HFFc6 (cell line): ENCODE measurements around the gene CDC7. TPM values are rescaled to one million over a fixed set of nuclear protein-coding genes. Genes with fewer than 3 reads are reported as not detected.
A peak's percentile ranks its signal among the peaks of the same experiment; 100 is the strongest.

Experiments used
- DNase-seq: peaks from one replicate; pipeline ENCODE4 v3.0.0-alpha.2; 2018
- H3K27ac Mint-ChIP-seq: 2 replicates; pipeline ENCODE4 v1.8.0; 2020; ENCODE audit warnings: mild to moderate bottlenecking, mixed read lengths
- H3K27me3 Mint-ChIP-seq: 2 replicates; pipeline ENCODE4 v1.8.0; 2021; ENCODE audit warnings: mild to moderate bottlenecking, moderate library complexity, mixed read lengths; ENCODE audit not compliant: insufficient read depth
- H3K36me3 Mint-ChIP-seq: 2 replicates; pipeline ENCODE4 v1.8.0; 2021; ENCODE audit warnings: low read depth, mixed read lengths
- H3K4me1 Mint-ChIP-seq: 2 replicates; pipeline ENCODE4 v1.8.0; 2020; ENCODE audit warnings: low read depth, mixed read lengths
- H3K4me3 Mint-ChIP-seq: 2 replicates; pipeline ENCODE4 v1.8.0; 2020; ENCODE audit warnings: mild to moderate bottlenecking, moderate library complexity, mixed read lengths
- H3K9me3 Mint-ChIP-seq: 2 replicates; pipeline ENCODE4 v1.8.0; 2020; ENCODE audit warnings: mild to moderate bottlenecking, mixed read lengths
- CTCF ChIP-seq: fragments of 200-600 bp; sonication (generic); IDR thresholded peaks from 2 replicates; pipeline ENCODE4 v1.5.0; 2021; ENCODE audit warnings: antibody characterized with exemption, mild to moderate bottlenecking
- total RNA-seq, 6 experiments: library from RNA; stranded (reverse); fragmentation: NEBNext Ultra II Directional; extraction: Animal tissue kit (Norgen Biotek cat#: 25700); gene quantifications; 2 replicates in 1 of 6; 3 replicates in 5 of 6; pipeline ENCODE4 v1.2.3, GENCODE V29; 2021

Gene CDC7
- total RNA-seq, 6 experiments from 2014 or later: 3.6 to 8.7 (median 7.5) TPM

- no peaks in the 10 kb centered on the region for H3K9me3 Mint-ChIP-seq
Measured at GRCh38 chr1:91557826-91558225, 57.2 kb downstream of the CDC7 start.

GRCh38 chr1:91559046-91559750 is 58.5 kb downstream of the CDC7 start:
- Mint-ChIP-seq H3K36me3 (peaks cover 5% of the 10 kb centered on the region; the same call in 1 of the 2 replicates), H3K27me3 (no peaks in the 10 kb centered on the region), H3K9me3 (no peaks in the 10 kb centered on the region; the same call in 1 of the 2 replicates), H3K4me1 (peaks cover 36% of the 10 kb centered on the region), H3K4me3 (no peak overlapping the region), H3K27ac (no peak overlapping the region)
- no peak for DNase-seq
- no peak for TF ChIP-seq CTCF

More at GRCh38 chr1:91557826-91558225, 57.2 kb downstream of the CDC7 start:
- no peak for DNase-seq
- no peak overlapping the region for H3K4me3 Mint-ChIP-seq
- no peaks in the 10 kb centered on the region for H3K27me3 Mint-ChIP-seq
- TF ChIP-seq CTCF: no peak
- no peak overlapping the region; the same call in 1 of the 2 replicates for H3K27ac Mint-ChIP-seq
- peaks cover 49% of the 10 kb centered on the region for H3K4me1 Mint-ChIP-seq
- no peaks in the 10 kb centered on the region for H3K36me3 Mint-ChIP-seq

- Mint-ChIP-seq H3K27me3 (no peaks in the 10 kb centered on the region), H3K27ac (no peak overlapping the region), H3K9me3 (no peaks in the 10 kb centered on the region; the same call in 1 of the 2 replicates), H3K4me3 (no peak overlapping the region), H3K4me1 (peaks cover 36% of the 10 kb centered on the region), H3K36me3 (peaks cover 9% of the 10 kb centered on the region; the same call in 1 of the 2 replicates)
- no peak for DNase-seq
- no peak for TF ChIP-seq CTCF
Measured at GRCh38 chr1:91559838-91560565, 59.4 kb downstream of the CDC7 start.

- Mint-ChIP-seq H3K4me1 (peaks cover 27% of the 10 kb centered on the region), H3K4me3 (no peak overlapping the region), H3K9me3 (no peaks in the 10 kb centered on the region; the same call in 1 of the 2 replicates), H3K27ac (no peak overlapping the region; the same call in 1 of the 2 replicates), H3K36me3 (peaks cover 9% of the 10 kb centered on the region; the same call in 1 of the 2 replicates), H3K27me3 (peaks cover 1% of the 10 kb centered on the region)
- peak; percentile 10 for DNase-seq
- TF ChIP-seq CTCF: no peak
Measured at GRCh38 chr1:91564888-91565701, 64.4 kb downstream of the CDC7 start.

- H3K36me3 Mint-ChIP-seq: peaks cover 9% of the 10 kb centered on the region; the same call in 1 of the 2 replicates
- no peaks in the 10 kb centered on the region; the same call in 1 of the 2 replicates for H3K9me3 Mint-ChIP-seq
- TF ChIP-seq CTCF: no peak
- no peak overlapping the region for H3K4me3 Mint-ChIP-seq
- H3K4me1 Mint-ChIP-seq: peaks cover 36% of the 10 kb centered on the region
- peaks cover 1% of the 10 kb centered on the region for H3K27me3 Mint-ChIP-seq
- DNase-seq: no peak
- H3K27ac Mint-ChIP-seq: no peak overlapping the region
Measured at GRCh38 chr1:91567583-91567982, 66.9 kb downstream of the CDC7 start.
